ENCODE results near the gene SLC39A2.
A peak's percentile ranks its signal among the peaks of the same experiment; 100 is the strongest.
"Not testable (repeated sequence)": the region's sequence is repeated elsewhere in the genome, so short reads cannot be mapped to it uniquely, and the experiment has no call there.

Gene SLC39A2

DNA sequence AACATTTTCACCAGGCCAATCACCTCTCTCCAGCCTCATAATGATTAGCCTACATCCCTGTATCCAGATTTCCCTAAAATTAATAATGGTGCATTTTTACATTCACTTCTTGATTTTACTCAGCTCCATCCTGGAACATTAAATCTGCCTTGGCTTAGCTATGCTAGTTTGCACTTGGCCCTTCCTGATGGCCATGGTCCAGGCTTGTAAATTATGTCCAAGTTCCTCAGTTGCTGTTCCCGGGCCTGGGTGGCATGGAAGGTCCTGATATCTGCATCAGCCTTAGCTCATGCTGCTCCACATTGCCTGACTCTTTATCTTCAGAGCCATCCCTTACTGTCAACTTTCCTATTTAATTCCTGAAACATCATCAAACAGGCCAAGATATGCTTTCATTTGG, 20.4 kb upstream of the SLC39A2 start (continued):
- TF ChIP-seq ZNF140 (tag by site-specific recombination; IDR thresholded peaks at IDR 0.05) = no peak
- TF ChIP-seq ZNF830 (tag by site-specific recombination; IDR thresholded peaks at IDR 0.05; ENCODE audit: low read depth) = no peak
- TF ChIP-seq ZNF792 (tag by site-specific recombination; IDR thresholded peaks at IDR 0.05) = no peak
- TF ChIP-seq SETDB1 (IDR thresholded peaks at IDR 0.05; ENCODE audit: insufficient read length, low read length) = no peak

DNA sequence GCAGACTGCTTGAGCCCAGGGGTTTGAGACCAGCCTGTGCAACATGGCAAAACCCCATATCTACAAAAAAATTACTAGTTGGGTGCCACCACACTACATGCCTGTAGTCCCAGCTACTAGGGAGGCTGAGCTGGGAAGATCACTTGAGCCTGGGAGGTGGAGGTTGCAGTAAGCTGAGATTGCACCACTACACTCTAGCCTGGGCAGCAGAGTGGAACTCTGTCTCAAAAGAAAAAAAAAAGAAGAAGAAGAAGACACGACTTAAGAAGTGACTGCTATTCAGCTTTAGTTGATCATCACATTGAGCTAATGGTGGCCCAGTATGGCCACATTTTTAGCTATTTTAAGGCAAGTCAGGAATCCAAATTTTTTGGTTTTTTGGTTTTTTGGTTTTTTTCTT, 18.2 kb upstream of the SLC39A2 start:
- H3K9me3 ChIP-seq (ENCODE audit: control insufficient read depth, insufficient read depth, low read depth, low read length) = no peaks in the 10 kb centered on the region
- POLR2A ChIA-PET = no interaction called here
- H3K36me3 ChIP-seq (ENCODE audit: control insufficient read depth in 2 of 2, insufficient read depth in 1 of 2, low read length in 2 of 2) = no peaks in the 10 kb centered on the region
- CTCF ChIA-PET = interaction anchor here (0.6 to 5.5 kb wide), 3 partner anchors 8 to 112 kb away, joined by 3 to 56 read pairs (median 5); no protein-coding TSS in a partner anchor
- H3K4me1 ChIP-seq (ENCODE audit: control insufficient read depth, insufficient read depth, low read length) = no peaks in the 10 kb centered on the region
- TF ChIP-seq ZNF560 (tag by site-specific recombination; IDR thresholded peaks at IDR 0.05; ENCODE audit: borderline replicate concordance) (no peak), ZNF140 (tag by site-specific recombination; IDR thresholded peaks at IDR 0.05) (no peak), ZNF302 (tag by site-specific recombination; IDR thresholded peaks at IDR 0.05; ENCODE audit: low read depth) (no peak), ZBTB17 (tag by site-specific recombination; IDR thresholded peaks at IDR 0.05) (no peak), ZNF501 (tag by site-specific recombination; IDR thresholded peaks at IDR 0.05) (no peak), MZF1 (tag by site-specific recombination; IDR thresholded peaks at IDR 0.05; ENCODE audit: borderline replicate concordance) (no peak), ZNF670 (tag by site-specific recombination; IDR thresholded peaks at IDR 0.05; ENCODE audit: low read depth) (no peak)
- TF ChIP-seq, protein P1, sequence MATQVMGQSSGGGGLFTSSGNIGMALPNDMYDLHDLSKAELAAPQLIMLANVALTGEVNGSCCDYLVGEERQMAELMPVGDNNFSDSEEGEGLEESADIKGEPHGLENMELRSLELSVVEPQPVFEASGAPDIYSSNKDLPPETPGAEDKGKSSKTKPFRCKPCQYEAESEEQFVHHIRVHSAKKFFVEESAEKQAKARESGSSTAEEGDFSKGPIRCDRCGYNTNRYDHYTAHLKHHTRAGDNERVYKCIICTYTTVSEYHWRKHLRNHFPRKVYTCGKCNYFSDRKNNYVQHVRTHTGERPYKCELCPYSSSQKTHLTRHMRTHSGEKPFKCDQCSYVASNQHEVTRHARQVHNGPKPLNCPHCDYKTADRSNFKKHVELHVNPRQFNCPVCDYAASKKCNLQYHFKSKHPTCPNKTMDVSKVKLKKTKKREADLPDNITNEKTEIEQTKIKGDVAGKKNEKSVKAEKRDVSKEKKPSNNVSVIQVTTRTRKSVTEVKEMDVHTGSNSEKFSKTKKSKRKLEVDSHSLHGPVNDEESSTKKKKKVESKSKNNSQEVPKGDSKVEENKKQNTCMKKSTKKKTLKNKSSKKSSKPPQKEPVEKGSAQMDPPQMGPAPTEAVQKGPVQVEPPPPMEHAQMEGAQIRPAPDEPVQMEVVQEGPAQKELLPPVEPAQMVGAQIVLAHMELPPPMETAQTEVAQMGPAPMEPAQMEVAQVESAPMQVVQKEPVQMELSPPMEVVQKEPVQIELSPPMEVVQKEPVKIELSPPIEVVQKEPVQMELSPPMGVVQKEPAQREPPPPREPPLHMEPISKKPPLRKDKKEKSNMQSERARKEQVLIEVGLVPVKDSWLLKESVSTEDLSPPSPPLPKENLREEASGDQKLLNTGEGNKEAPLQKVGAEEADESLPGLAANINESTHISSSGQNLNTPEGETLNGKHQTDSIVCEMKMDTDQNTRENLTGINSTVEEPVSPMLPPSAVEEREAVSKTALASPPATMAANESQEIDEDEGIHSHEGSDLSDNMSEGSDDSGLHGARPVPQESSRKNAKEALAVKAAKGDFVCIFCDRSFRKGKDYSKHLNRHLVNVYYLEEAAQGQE (tag by site-specific recombination; IDR thresholded peaks at IDR 0.05) = no peak
- no peak overlapping the region for H3K4me3 ChIP-seq (ENCODE audit: low read depth, low read length)
- no peak overlapping the region for H3K27ac ChIP-seq (ENCODE audit: extremely low read depth, low read depth, low read length)

DNA sequence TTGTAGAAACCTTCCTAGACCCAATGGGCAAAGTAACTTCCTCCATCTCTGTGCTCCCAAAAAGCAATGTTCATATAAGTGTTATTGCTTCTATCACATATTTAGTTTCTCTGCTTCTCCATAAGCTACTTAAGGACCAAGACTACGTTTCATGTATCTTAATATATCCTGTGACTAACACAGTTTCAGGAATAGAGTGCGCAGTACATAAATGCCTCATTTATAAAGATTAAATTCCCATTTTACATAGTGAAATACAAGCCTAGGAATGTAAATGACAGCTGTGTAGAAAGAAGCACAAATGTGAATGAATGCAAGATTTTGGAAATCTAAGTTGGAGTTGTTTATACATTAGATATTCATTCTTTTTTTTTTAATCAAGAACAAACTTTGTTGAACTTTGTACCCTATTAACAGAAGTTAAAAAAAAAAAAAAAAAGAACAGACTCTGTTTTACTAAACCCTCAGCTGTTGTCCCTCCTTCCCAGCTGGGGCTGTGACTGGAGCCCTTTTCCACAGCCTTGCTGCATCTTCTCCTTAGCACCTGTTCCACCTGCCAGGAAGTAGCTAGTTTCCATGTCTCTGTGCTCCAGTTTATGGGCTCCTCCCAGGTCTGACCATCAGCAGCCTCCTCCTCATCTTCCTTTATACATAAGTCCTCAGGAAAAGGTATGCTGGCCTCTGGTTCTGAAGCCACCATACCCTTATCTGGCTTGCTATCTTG, 16.3 kb upstream of the SLC39A2 start:
- ChIA-PET POLR2A (no interaction called here), CTCF (interaction anchor here (1.1 to 5.5 kb wide), 2 partner anchors 11 to 32 kb away, joined by 3 to 56 read pairs; no protein-coding TSS in a partner anchor)
- Histone ChIP-seq H3K36me3 (ENCODE audit: control insufficient read depth in 2 of 2, insufficient read depth in 1 of 2, low read length in 2 of 2) (no peaks in the 10 kb centered on the region), H3K9me3 (ENCODE audit: control insufficient read depth, insufficient read depth, low read depth, low read length) (no peaks in the 10 kb centered on the region), H3K27ac (ENCODE audit: extremely low read depth, low read depth, low read length) (no peak overlapping the region), H3K4me1 (ENCODE audit: control insufficient read depth, insufficient read depth, low read length) (no peaks in the 10 kb centered on the region), H3K4me3 (ENCODE audit: low read depth, low read length) (no peak overlapping the region)
- TF ChIP-seq ZNF133 (tag by site-specific recombination; IDR thresholded peaks at IDR 0.05) (no peak), ZNF747 (tag by site-specific recombination; IDR thresholded peaks at IDR 0.05) (no peak), ZNF707 (tag by site-specific recombination; IDR thresholded peaks at IDR 0.05) (no peak)

DNA sequence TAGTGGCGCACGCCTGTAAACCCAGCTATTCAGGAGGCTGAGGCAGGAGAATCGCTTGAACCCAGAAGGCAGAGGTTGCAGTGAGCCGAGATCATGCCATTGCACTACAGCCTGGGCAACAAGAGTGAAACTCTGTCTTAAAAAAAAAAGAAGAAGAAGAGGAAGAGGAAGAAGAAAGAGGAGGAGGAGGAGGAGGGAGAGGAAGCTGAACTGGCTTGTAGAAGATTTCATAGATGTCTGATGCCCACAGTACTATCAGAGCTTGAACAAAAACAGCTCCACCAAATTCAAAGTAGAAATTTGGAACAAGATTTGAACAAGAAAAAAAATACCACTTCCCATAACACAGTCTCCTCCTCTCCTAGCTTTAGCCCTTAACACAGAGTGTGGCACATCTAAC, 13.4 kb upstream of the SLC39A2 start:
- POLR2A ChIA-PET; H3K4me1 ChIP-seq (ENCODE audit: control insufficient read depth, insufficient read depth, low read length); H3K27ac ChIP-seq (ENCODE audit: extremely low read depth, low read depth, low read length); H3K9me3 ChIP-seq (ENCODE audit: control insufficient read depth, insufficient read depth, low read depth, low read length); H3K36me3 ChIP-seq (ENCODE audit: control insufficient read depth in 2 of 2, insufficient read depth in 1 of 2, low read length in 2 of 2); H3K4me3 ChIP-seq (ENCODE audit: low read depth, low read length): not testable (repeated sequence)
- CTCF ChIA-PET = interaction anchor here (0.6 to 1.1 kb wide), 3 partner anchors 15 to 1127 kb away, joined by 3 to 6 read pairs (median 3); no protein-coding TSS in a partner anchor
- TF ChIP-seq, protein P2, sequence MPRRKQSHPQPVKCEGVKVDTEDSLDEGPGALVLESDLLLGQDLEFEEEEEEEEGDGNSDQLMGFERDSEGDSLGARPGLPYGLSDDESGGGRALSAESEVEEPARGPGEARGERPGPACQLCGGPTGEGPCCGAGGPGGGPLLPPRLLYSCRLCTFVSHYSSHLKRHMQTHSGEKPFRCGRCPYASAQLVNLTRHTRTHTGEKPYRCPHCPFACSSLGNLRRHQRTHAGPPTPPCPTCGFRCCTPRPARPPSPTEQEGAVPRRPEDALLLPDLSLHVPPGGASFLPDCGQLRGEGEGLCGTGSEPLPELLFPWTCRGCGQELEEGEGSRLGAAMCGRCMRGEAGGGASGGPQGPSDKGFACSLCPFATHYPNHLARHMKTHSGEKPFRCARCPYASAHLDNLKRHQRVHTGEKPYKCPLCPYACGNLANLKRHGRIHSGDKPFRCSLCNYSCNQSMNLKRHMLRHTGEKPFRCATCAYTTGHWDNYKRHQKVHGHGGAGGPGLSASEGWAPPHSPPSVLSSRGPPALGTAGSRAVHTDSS (tag by site-specific recombination; IDR thresholded peaks at IDR 0.05) = peak; percentile 47; the same call in 1 of the 2 replicates
